UCSD-AML1 (cell line): ENCODE measurements around the gene SNAPC4.

Source experiments
- DNase-seq: peaks from one replicate; lab custom pipeline; 2025; ENCODE audit not compliant: unreplicated experiment; lab: John Stamatoyannopoulos, UW

Gene SNAPC4

GRCh38 chr9:136373300-136374182 lies 26.4 kb downstream of the SNAPC4 start, which contains the start of gene CARD9:
Gene CARD9, minus strand, starts transcription at chr9:136373669. Its CDS starts 1,591 bp downstream, at chr9:136372078.
- peak; percentile 80 for DNase-seq

DNA sequence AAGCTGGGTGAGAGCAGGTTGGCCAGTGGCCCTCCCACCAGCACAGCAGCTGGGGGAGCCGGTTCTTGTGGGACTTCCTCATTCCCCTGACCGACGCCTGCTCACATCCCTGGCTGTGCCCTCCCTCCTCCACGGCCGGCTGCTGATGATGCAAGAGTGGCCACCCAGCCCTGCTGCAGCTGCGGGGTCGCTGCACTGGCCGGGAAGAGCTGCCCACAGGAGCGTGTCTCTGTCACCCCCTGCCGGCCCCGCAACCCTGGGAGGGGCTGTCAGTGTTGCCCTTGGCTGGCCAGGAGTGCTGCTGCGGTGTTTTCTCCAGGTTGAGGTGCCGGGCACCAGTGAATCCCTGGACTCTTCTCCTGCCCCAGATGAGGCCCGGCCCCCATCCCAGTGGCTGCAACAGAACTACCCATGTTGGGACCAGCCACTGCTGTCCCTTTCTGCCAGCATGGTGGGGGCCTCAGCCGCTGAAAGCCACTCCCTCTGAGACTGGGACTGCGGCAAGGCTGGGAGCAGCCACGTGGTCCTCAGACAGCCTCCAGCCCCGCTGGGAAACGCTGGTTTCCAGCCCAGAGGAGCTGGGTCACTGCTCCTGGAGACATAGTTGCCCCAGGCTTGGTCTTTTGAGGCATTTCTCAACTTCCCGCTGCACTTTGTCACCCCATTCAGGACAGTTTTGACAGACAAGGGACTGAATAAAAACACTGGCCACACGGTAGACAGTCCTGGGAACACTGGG lies 27.2 kb downstream of the SNAPC4 start:
- peak; percentile 78 for DNase-seq

DNA sequence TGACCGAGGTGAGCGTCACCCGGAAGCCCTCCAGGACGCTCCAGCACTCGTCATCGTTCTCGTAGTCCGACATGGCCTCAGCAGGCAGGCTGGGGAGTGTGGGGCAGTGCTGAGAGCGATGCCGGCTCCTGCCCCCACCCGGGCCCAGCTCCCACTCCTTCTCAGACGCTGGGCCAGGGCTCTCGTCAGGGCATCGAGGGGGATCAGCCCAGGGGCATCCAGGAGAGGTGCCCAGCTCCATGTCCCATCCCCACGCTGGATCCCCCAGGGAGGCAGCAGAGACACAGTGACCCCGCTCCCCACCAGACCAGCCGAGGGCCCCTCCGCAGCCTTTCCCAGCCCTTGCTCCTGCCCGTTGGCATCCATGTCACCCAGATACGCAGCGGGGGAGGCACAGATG lies 28.0 kb downstream of the SNAPC4 start:
- no peak for DNase-seq

GRCh38 chr9:136371533-136371880 lies 28.5 kb downstream of the SNAPC4 start:
- no peak for DNase-seq

DNA sequence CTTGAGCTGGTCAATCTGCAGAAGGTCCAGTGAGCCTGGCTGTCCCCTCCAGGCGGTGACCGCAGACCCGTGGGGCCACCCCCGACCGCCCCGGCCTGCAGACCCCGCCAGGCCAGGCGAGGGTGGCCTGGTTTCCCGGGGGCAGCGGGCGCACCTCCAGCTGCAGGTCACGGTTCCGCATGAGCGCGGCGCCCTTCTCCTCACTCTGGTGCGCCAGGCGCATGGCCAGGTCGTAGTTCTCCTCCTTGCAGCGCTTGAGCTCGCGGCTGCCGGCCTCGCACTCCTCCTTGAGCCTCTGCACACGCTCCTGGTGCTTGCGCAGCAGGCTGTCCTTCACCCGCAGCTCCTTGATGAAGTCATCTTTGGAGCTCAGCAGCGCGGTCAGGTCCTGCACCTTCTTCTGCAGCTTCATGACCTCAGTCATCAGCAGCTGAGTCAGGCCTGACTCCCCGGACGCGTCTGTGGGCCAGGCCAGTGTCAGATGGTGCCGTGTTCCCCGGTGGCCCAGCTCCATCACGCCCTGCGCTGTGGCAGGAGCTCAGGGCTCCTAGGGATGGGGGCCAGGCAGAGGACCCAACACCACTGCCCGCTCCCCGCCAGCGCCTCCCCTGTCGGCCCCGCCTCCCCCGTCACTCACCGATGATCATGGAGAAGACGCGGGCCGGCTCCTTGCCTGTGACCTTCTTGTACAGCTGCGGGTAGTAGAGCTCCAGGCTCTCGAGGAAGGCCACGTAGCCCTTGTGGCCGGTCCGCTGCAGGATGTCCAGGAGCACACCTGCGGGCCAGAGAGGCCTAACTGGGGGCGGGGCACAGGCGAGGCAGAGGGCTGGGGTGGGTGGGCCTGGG lies 29.1 kb downstream of the SNAPC4 start:
- DNase-seq = no peak

DNA sequence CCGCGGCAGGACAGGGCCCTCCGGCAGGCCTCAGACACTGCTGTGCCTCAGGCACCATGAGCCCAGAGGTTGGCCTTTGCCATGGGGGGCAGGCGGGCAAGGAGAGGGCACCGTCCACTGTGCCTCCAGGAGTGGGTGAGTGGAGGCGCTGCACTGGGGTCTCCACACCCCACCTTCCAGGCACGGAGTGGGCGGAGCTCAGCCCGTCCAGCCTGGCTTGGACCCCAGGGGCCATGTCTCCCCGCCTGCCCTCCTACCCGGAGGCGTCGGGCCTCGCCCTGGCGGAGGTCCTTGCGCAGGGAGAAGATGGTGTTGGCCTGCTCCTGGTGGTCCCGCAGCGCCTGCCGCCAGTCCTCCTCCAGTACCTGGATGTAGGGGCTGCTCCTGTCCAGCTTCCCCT lies 29.9 kb downstream of the SNAPC4 start:
- DNase-seq = no peak

- no peak for DNase-seq
Measured at GRCh38 chr9:136368190-136368589, 31.8 kb downstream of the SNAPC4 start.

DNA sequence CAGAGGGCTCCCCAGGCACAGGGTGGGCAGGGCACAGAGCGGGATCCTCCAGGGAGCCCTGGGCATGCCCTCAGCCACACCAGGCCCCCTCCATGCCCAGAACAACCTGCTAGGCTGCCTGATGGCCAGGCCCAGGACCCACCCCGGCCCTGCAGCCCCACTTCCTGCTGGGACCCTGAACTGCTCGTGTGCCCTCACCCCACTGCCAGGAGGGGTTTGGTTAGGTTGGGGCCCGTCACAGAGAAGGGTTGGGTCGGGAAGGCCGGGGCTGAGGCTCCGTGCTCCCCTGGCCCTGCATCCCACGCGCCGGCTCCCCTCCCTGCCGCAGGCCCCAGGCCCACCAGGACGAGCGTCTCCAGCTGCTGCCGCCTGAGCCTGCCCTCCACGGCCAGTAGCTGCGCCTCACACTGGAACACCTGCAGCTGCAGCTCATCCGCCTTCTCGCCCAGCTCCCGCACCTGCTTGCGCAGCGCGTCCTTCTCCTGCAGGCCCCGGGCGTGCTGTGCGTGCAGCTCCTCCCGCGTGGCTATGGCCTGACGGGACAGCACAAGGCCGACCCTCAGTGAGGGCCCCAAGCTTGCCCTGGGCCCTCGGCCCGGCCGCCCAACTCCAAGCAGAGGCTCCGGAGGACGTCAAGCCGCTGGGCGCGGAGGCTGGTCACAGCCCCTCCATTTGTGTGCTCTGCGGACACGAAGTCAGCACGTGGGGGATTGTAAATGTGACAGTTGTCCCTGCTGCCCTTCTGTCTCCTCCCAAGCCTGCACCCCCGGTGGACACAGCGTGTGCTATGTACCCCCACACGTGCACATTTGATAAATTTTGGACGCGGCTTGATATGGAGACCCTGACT lies 32.4 kb downstream of the SNAPC4 start:
- no peak for DNase-seq

- DNase-seq = no peak
Measured at GRCh38 chr9:136366826-136367225, 33.1 kb downstream of the SNAPC4 start.

DNA sequence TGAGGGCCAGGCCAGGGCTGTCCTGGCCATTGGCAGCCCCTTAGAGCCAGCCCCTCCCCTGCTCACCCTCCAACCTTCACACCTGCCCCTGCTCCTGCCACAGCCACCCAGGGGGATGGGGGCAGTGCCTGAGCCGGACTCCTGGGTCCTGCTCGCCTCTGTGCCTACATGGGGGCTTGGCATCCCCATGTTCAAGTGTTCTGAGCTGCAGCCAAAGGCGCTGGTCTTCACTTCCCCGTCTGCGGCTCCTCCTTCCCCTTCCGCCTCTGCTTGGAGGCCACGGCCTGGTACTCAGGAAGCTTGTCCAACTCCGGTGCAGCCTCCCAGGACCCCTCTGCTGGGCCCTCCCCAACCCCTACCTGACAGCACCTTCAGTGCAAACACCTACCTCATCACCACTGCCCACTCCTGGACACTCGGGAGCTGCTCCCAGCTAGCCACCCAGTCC lies 34.2 kb downstream of the SNAPC4 start:
- DNase-seq = peak; percentile 21

DNA sequence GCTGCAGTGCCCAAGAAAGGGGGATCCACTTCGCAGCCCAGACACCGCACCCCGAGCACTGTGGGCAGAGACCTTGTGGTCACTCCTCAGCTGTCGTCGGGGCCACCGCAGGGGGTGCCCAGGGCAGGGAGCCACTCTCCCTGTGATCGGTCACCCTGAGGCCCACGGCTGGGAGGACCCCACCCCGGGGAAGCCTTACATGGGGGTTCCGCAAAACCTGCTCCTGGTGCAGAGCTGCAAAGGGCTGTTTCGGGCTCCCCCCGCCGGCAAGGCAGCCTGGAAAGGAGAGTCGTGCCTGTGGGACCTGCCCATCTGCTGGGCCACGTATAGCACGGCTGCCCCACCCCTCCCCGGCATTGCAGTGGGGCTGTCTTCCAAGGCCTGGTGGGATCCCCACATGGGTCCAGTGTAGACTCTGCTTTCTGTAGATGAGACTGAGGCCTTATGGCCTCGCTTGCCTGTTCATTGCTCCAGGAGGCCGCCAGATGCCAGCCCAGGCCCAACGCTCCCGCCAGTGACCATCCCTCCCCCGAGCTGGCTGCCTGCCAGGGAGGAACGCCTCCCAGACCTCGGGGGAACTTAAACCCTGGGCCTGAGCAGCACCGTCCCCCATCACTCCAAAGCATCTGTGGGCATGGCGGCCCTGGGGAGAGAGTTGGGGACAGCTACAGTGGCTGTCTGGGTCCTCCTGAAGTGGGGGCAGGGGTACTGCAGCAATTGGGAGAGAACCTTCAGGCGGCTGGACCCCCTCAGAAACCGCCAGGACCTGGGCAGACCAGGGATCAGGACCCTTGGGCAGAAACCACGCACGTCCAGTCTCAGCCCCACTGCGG lies 34.8 kb downstream of the SNAPC4 start:
- no peak for DNase-seq

DNA sequence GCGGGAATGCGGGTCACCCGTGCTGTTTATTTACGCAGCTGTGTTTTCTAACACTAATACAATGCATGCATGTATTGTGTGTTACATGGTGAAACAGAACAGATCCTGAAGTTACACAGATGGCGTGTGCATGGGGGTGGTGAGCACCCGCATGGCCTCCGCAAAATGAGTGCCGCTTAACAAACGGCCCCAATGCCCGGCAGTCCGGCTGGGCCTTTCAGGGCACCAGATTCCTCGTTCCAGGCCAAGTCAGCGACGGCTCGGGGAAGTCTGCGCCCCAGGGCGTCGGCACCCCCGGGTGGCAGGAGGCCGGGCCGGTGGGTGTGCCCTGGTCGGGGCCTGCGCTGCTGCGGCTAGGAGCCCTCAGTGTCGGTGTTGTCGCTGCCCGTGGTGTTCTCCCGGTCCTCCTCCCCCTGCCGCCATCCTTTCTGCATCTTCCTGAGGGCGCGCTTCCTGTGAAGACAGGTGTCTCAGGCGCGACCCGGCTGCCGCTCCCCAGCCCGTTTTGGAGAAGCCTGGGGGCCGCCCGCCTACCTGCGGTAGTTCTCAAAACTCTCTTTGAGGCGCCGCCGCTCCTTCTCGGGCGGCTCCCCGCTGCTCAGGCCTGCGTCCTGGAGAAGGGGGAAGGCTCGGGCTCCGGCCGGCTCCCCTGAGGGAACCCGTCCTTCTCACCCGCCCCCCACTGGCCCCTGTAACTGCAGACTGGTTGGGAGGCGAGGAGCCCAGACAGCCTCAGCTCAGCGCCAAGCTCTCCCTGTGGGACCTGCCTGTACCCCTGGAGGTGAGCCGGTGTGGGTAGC lies 35.8 kb downstream of the SNAPC4 start:
- DNase-seq = no peak

DNA sequence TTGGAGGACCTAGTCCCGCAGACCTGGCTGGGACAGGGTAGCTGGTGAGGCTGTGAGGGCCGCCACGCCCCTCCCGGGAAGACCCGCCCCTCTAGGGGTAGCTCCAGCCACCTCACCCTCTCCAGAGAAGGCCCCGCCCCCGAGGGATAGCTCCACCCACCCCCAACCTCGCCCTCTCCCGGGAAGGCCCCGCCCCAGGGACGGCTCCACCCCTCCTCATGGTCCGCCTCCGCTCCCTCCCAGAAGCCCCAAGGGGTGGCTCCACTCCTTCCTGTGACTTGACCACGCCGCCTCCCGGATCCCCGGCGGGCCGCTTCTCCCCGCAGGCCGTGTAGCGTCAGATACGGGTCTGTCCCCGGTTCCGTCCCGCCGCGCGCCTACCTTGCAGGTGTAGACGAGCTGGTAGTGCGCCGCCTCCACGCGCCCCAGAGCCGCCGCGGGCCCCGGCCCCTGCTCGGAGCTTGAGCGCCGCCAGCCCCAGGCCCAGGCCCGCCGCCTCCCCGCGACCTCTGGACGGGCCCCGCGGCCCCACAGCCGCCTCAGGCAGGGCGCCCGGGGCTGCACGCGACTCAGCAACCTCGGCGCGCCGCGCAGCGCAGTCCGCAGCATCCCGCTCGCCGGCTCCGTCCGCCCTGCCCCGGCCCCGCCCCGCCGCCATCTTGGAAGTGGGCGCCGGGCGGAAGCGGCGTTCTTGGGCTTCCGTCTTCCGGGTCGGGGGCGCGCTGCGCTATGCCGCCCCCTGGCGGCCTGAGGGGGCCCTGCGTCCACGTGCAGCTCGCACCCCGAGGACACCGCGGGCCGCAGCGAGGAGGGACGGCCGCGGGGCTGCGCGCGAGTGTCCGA lies 36.6 kb downstream of the SNAPC4 start, which contains the start of gene DNLZ:
Gene DNLZ, minus strand, starts transcription at position 639 of the 843 bp plus-strand sequence. Its CDS starts 30 bp downstream, at position 609.
- peak; percentile 95 for DNase-seq

GRCh38 chr9:136362450-136362784 lies 37.6 kb downstream of the SNAPC4 start:
- no peak for DNase-seq

GRCh38 chr9:136361754-136362449 lies 38.1 kb downstream of the SNAPC4 start:
- DNase-seq = no peak

DNA sequence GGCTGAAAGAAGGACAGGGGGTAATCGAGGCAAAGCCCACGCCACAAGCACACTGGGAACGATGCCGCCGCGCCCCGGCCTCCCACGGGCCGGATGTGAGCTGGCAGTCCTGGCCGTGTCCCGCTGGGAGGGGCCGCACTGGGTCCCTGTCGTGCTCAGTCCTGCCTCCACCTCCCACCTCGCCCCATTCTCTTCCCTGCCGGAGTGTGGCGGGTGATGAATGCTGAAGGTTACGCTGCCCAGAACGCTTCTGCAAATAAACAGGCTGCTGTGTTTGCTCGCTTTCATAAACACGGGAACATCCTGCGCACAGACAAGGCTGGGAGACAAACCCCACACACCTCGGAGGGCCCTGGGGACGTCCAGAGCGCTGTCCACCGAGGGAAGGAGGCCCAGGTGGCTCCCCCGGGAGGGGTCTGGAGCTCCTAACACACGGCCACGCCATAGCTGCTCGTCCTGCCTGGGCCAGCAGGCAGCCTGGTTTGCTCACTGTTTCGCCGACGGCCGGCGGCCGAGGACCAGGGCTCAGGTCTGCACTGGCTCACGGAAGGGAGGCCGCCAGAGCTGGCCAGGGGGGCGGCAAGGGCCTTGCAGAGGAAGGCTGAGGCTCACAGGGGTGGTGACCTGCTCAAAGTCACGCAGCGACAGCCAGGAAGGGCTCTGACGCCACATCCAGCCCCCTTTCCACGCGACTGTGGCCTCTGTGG lies 38.8 kb downstream of the SNAPC4 start:
- no peak for DNase-seq
